ENCODE data around the gene AGBL4.

GRCh38 chr1:48940354-48940753 is 1083.4 kb downstream of the AGBL4 start:
- no peak for TF ChIP-seq STAT6 (CRISPR knock-in tag; IDR thresholded peaks at IDR 0.05)
- TF ChIP-seq MAX (CRISPR knock-in tag; IDR thresholded peaks at IDR 0.05) = no peak
- no peak for TF ChIP-seq YBX1 (IDR thresholded peaks at IDR 0.05)
- TF ChIP-seq CTCF (IDR thresholded peaks at IDR 0.05 in 2 of 3, conservative IDR thresholded peaks at IDR 0.05 in 1 of 3; ENCODE audit: insufficient read depth in 2 of 3, low read depth in 1 of 3, low read length in 3 of 3) = no peak
- no peak for TF ChIP-seq TEAD4 (IDR thresholded peaks at IDR 0.05; ENCODE audit: low read length)
- no peak for TF ChIP-seq TEAD4 (CRISPR knock-in tag; IDR thresholded peaks at IDR 0.05; ENCODE audit: borderline replicate concordance)
- no peak for TF ChIP-seq KLF10 (CRISPR knock-in tag; IDR thresholded peaks at IDR 0.05)
- TF ChIP-seq PHF8 (IDR thresholded peaks at IDR 0.05; ENCODE audit: borderline replicate concordance, low read length) = no peak
- TF ChIP-seq GABPA (tag; conservative IDR thresholded peaks at IDR 0.05; ENCODE audit: low read depth) = no peak
- no peak for TF ChIP-seq TCF7L2 (IDR thresholded peaks at IDR 0.05; ENCODE audit: low read depth, low read length)
- no peak for TF ChIP-seq LARP7 (IDR thresholded peaks at IDR 0.05)
